Hematopoietic multipotent progenitor cell (in vitro differentiated cells): Measurements from ENCODE around the gene RARRES2. TPM values are rescaled to one million over a fixed set of nuclear protein-coding genes. Genes with fewer than 3 reads are reported as not detected.

Experiments used
- DNase-seq, 3 donors: peaks; one replicate each; pipeline ENCODE4 v3.0.0-alpha.2; 2011 to 2015; ENCODE audit warnings: low read depth in 2 of 3, low spot score in 2 of 3
- total RNA-seq: library from RNA; depleted of rRNA; stranded (reverse); fragments of >200 nt; gene quantifications from one replicate; pipeline ENCODE4 v1.2.3, GENCODE V29; 2012

The RARRES2 gene
- total RNA-seq, 1 donor, result 2.4 TPM

- no peak for DNase-seq
Observed at GRCh38 chr7:150377196-150377595, 35.8 kb upstream of the RARRES2 start.

- DNase-seq, result no peak
Observed at GRCh38 chr7:150376560-150376959, 35.1 kb upstream of the RARRES2 start.

- no peak for DNase-seq
Observed at GRCh38 chr7:150375662-150376521, 34.5 kb upstream of the RARRES2 start.

GRCh38 chr7:150374472-150374871 is 33.0 kb upstream of the RARRES2 start:
- no peak for DNase-seq

GRCh38 chr7:150374026-150374425 is 32.6 kb upstream of the RARRES2 start:
- no peak for DNase-seq

- peak in 1 of 3 donors; percentile 31 for DNase-seq
Observed at GRCh38 chr7:150373049-150373801, 31.8 kb upstream of the RARRES2 start.

GRCh38 chr7:150372271-150373048 is 31.0 kb upstream of the RARRES2 start:
- DNase-seq, result no peak

- no peak for DNase-seq
Observed at GRCh38 chr7:150371996-150372270, 30.5 kb upstream of the RARRES2 start.

GRCh38 chr7:150371131-150371995 is 29.9 kb upstream of the RARRES2 start:
- no peak for DNase-seq

- DNase-seq, result no peak
Observed at GRCh38 chr7:150370612-150371071, 29.2 kb upstream of the RARRES2 start.

GRCh38 chr7:150369748-150370501 is 28.5 kb upstream of the RARRES2 start:
- DNase-seq, result no peak

- peak in 1 of 3 donors; percentile 42 for DNase-seq
Observed at GRCh38 chr7:150368884-150369747, 27.7 kb upstream of the RARRES2 start.

- DNase-seq, result peak in 2 of 3 donors; percentile 94 to 95
Observed at GRCh38 chr7:150368096-150368883, 26.9 kb upstream of the RARRES2 start, which contains the start of gene REPIN1. Gene REPIN1 (plus strand): TSS chr7:150368822. CDS start chr7:150369712, 890 bp downstream.

- no peak for DNase-seq
Observed at GRCh38 chr7:150367677-150368095, 26.3 kb upstream of the RARRES2 start.

GRCh38 chr7:150365673-150366398 is 24.4 kb upstream of the RARRES2 start:
- peak in 1 of 3 donors; percentile 88 for DNase-seq

GRCh38 chr7:150365194-150365593 is 23.8 kb upstream of the RARRES2 start:
- peak in 1 of 3 donors; percentile 39 for DNase-seq

- peak in 2 of 3 donors; percentile 67 to 86 for DNase-seq
Observed at GRCh38 chr7:150363872-150364271, 22.4 kb upstream of the RARRES2 start.
